Measurements from ENCODE around the gene TUBGCP6.

DNA sequence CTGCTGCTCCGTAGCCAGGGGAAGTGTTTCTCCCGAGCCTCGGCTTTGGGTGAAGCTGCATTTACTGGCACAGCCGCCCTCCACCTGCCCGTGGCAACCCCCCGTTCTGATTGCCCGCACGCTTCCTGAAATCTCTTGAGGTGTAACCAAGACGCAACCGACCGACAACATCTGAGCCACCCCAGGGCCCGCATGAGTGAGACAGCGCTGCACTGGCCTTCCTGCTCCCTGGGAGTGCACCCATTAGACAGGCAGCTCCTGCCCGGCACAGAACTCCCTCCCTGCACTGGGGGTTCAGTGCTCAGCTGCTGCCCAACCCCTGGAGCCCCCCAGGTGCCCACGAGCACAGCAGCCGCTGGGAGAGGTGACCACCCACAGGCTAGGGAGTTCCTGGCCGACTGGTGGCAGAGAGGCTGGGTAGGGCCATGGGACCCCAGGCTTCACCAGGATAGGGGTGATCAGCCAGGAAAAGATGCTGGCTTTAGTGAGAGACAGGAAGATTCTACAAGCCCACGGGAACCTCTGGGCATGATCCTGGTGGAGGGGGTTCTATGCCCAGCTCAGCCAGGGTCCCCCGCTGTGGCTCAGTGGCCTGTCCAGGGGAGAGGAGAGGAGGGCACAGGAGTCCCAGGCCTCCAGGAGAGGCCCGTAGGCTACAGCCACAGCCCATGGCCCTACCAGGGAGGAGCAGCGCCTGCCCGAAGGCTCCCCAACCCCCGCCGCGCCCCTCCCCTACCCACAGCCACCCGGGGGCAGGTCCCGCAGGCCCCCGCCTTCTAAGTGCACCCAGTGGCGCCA lies 48.0 kb upstream of the TUBGCP6 start:
- TF ChIP-seq CTCF (IDR thresholded peaks at IDR 0.05) = no peak
- no peak for TF ChIP-seq POLR2A (IDR thresholded peaks at IDR 0.05)

Measured in esophagus squamous epithelium (tissue), 4 donors.